HCT116 (cell line): Measurements from ENCODE around the gene GRIN3B. TPM values are rescaled to one million over a fixed set of nuclear protein-coding genes. Genes with fewer than 3 reads are reported as not detected.
A peak's percentile ranks its signal among the peaks of the same experiment; 100 is the strongest.

Experiments
- ATAC-seq: fragments of 200-7000 bp; cut with Tn5 transposase; 2 replicates; pipeline ENCODE4 v1.9.1; 2020; ENCODE audit warnings: mild to moderate bottlenecking, moderate library complexity
- BruUV-seq: library from RNA; stranded (reverse); fragments of 400-500 nt; replicated peaks from 2 replicates; lab custom pipeline; 2021; lab: Mats Ljungman, UMichigan
- CTCF ChIA-PET: fragments of 300-600 bp; sonication (Branson Sonifier 250); formaldehyde crosslinking; loops from one replicate; lab custom pipeline; 2021; ENCODE audit warnings: antibody characterized with exemption; lab: Charles Lee
- POLR2A ChIA-PET: fragments of 300-600, 350-600 bp; sonication (Branson Sonifier 250); formaldehyde crosslinking; loops from one replicate; lab custom pipeline; 2021; ENCODE audit warnings: antibody characterized with exemption; lab: Charles Lee
- RAD21 ChIA-PET, 2 experiments: fragments of 300-600 bp; sonication (Branson Sonifier 250); formaldehyde crosslinking; loops; one replicate each; lab custom pipeline; 2023; ENCODE audit warnings: low total read pairs in 2 of 2; ENCODE audit not compliant: uncharacterized antibody in 2 of 2, unreplicated experiment in 2 of 2, low non-redundant PET in 1 of 2; lab: Charles Lee
- DNase-seq: peaks from one replicate; pipeline ENCODE4 v3.0.0-alpha.2; 2010; ENCODE audit warnings: low read depth, low spot score
- H2AFZ ChIP-seq: fragments of 200-600 bp; shearing (Covaris generic), sonication (generic); 2 replicates; pipeline ENCODE4 v1.6.1; 2017; ENCODE audit warnings: low read depth, mixed run types, mixed read lengths, antibody characterized with exemption, low read length; ENCODE audit not compliant: poor library complexity, severe bottlenecking
- H3K27ac ChIP-seq: 2 replicates; pipeline ENCODE4 v1.5.1; 2012; ENCODE audit warnings: low read depth, low read length
- H3K27me3 ChIP-seq: fragments of 200-600 bp; sonication (generic); 2 replicates; pipeline ENCODE4 v1.6.1; 2016; ENCODE audit warnings: mixed run types, low read length, mixed read lengths; ENCODE audit not compliant: insufficient read depth
- H3K36me3 ChIP-seq, 2 experiments: fragments of 200-500 bp in 1 of 2; fragments of 200-600 bp in 1 of 2; sonication (Bioruptor generic) in 1 of 2; sonication (generic) in 1 of 2; 2 replicates each; pipeline versions ENCODE4 v1.5.1 to v1.6.1; 2014 to 2016; ENCODE audit warnings: low read length in 2 of 2, inconsistent platforms in 1 of 2, mixed read lengths in 1 of 2, mixed run types in 1 of 2; ENCODE audit not compliant: insufficient read depth in 2 of 2, control insufficient read depth in 1 of 2
- H3K4me1 ChIP-seq, 2 experiments: fragments of 200-600 bp in 1 of 2; sonication (generic) in 1 of 2; 2 replicates each; pipeline versions ENCODE4 v1.5.1 to v1.6.1; 2012 to 2017; ENCODE audit warnings: low read length in 2 of 2, inconsistent platforms in 1 of 2, mild to moderate bottlenecking in 1 of 2, mixed read lengths in 1 of 2, mixed run types in 1 of 2, moderate library complexity in 1 of 2; ENCODE audit not compliant: insufficient read depth in 2 of 2, control insufficient read depth in 1 of 2
- H3K4me2 ChIP-seq: fragments of 200-600 bp; sonication (generic); 2 replicates; pipeline ENCODE4 v1.6.1; 2017; ENCODE audit warnings: mixed run types, low read length, mixed read lengths
- H3K4me3 ChIP-seq, 2 experiments: fragments of 200-600 bp in 1 of 2; sonication (generic) in 1 of 2; replicated peaks in 1 of 2; 2 replicates each; pipeline ENCODE4 v1.5.1; 2011 to 2016; ENCODE audit warnings: low read length in 2 of 2, control low read depth in 1 of 2, low read depth in 1 of 2, mild to moderate bottlenecking in 1 of 2, mixed read lengths in 1 of 2, mixed run types in 1 of 2
- H3K79me2 ChIP-seq: fragments of 200-600 bp; sonication (generic); 2 replicates; pipeline ENCODE4 v1.6.1; 2017; ENCODE audit warnings: mild to moderate bottlenecking, mixed run types, low read length, moderate library complexity, mixed read lengths; ENCODE audit not compliant: insufficient read depth
- H3K9ac ChIP-seq: fragments of 200-600 bp; sonication (generic); 2 replicates; pipeline ENCODE4 v1.6.1; 2016; ENCODE audit warnings: low read length, mixed read lengths
- H3K9me2 ChIP-seq: fragments of 200-600 bp; sonication (generic), shearing (Covaris generic); 2 replicates; pipeline ENCODE4 v1.6.1; 2017; ENCODE audit warnings: mixed run types, mild to moderate bottlenecking, moderate library complexity; ENCODE audit not compliant: insufficient read depth
- H3K9me3 ChIP-seq, 2 experiments: fragments of 200-500 bp in 1 of 2; fragments of 200-600 bp in 1 of 2; sonication (Bioruptor generic) in 1 of 2; sonication (generic) in 1 of 2; 2 replicates each; pipeline ENCODE4 v1.6.1; 2014 to 2017; ENCODE audit warnings: low read length in 2 of 2, mixed read lengths in 2 of 2, inconsistent platforms in 1 of 2, low read depth in 1 of 2, mild to moderate bottlenecking in 1 of 2, mixed run types in 1 of 2, moderate library complexity in 1 of 2; ENCODE audit not compliant: control insufficient read depth in 1 of 2, insufficient read depth in 1 of 2
- H4K20me1 ChIP-seq: fragments of 200-600 bp; sonication (generic), shearing (Covaris generic); 2 replicates; pipeline ENCODE4 v1.6.1; 2017; ENCODE audit warnings: mixed run types, mild to moderate bottlenecking, moderate library complexity; ENCODE audit not compliant: insufficient read depth
- CBX3 ChIP-seq: IDR thresholded peaks from 2 replicates; pipeline ENCODE4 v1.6.1; 2012; ENCODE audit warnings: low read depth
- CEBPB ChIP-seq: IDR thresholded peaks from 2 replicates; pipeline ENCODE4 v1.6.1; 2012; ENCODE audit warnings: low read depth
- EGR1 ChIP-seq: IDR thresholded peaks from 2 replicates; pipeline ENCODE4 v1.6.1; 2012; ENCODE audit warnings: low read depth
- ELF1 ChIP-seq: IDR thresholded peaks from 2 replicates; pipeline ENCODE4 v1.6.1; 2012; ENCODE audit warnings: low read depth, borderline replicate concordance
- EZH2 ChIP-seq: fragments of 200-600 bp; sonication (generic); IDR thresholded peaks from 2 replicates; pipeline ENCODE4 v1.6.1; 2017; ENCODE audit warnings: antibody characterized with exemption, mixed run types
- FOSL1 ChIP-seq: IDR thresholded peaks from 2 replicates; pipeline ENCODE4 v1.6.1; 2012; ENCODE audit warnings: low read depth
- JUND ChIP-seq: IDR thresholded peaks from 2 replicates; pipeline ENCODE4 v1.6.1; 2012
- POLR2A ChIP-seq: IDR thresholded peaks from 2 replicates; pipeline ENCODE4 v1.7.0; 2011; ENCODE audit warnings: borderline replicate concordance; ENCODE audit not compliant: insufficient read depth, insufficient read length; ENCODE audit errors: extremely low read depth
- POLR2AphosphoS5 ChIP-seq: IDR thresholded peaks from 2 replicates; pipeline ENCODE4 v1.6.1; 2011; ENCODE audit warnings: mild to moderate bottlenecking, low read depth, low read length, moderate library complexity
- RAD21 ChIP-seq: IDR thresholded peaks from 2 replicates; pipeline ENCODE4 v1.6.1; 2012; ENCODE audit warnings: low read depth, mild to moderate bottlenecking
- SIN3A ChIP-seq: IDR thresholded peaks from 2 replicates; pipeline ENCODE4 v1.6.1; 2012; ENCODE audit warnings: low read depth
- SP1 ChIP-seq: IDR thresholded peaks from 2 replicates; pipeline ENCODE4 v1.6.1; 2012; ENCODE audit warnings: low read depth
- TCF7L2 ChIP-seq: IDR thresholded peaks from 2 replicates; pipeline ENCODE4 v1.7.0; 2011; ENCODE audit warnings: borderline replicate concordance, inconsistent platforms; ENCODE audit not compliant: insufficient read depth, insufficient read length; ENCODE audit errors: extremely low read depth
- YY1 ChIP-seq: IDR thresholded peaks from 2 replicates; pipeline ENCODE4 v1.6.1; 2011; ENCODE audit warnings: low read length, low read depth, moderate library complexity, mild to moderate bottlenecking; ENCODE audit not compliant: insufficient replicate concordance; ENCODE audit errors: extremely low read depth
- ZFX ChIP-seq: fragments of 450-650 bp; IDR thresholded peaks from 2 replicates; pipeline ENCODE4 v1.6.1; 2017
- ZNF274 ChIP-seq: fragments of 200-500 bp; sonication (Bioruptor generic); IDR thresholded peaks from 2 replicates; pipeline ENCODE4 v1.6.1; 2014; ENCODE audit warnings: mild to moderate bottlenecking, low read depth, low read length, inconsistent platforms
- intact Hi-C: fragments of 100-400 bp; cut with micrococcal nuclease; formaldehyde crosslinking; loops from 2 replicates; pipeline ENCODE4 v1.10.0; 2022
- total RNA-seq: library from RNA; stranded (reverse); gene quantifications from one replicate; pipeline ENCODE4 v1.2.1, GENCODE V29; 2021; ENCODE audit not compliant: unreplicated experiment
- TF ChIP-seq, protein P1 (sequence below): IDR thresholded peaks from 2 replicates; pipeline ENCODE4 v1.6.1; 2012
- TF ChIP-seq, protein P2 (sequence below): IDR thresholded peaks from 2 replicates; pipeline ENCODE4 v1.6.1; 2012
- TF ChIP-seq, protein P3 (sequence below), 3 experiments: fragments of 200-600 bp in 1 of 3; sonication (generic) in 1 of 3; IDR thresholded peaks in 2 of 3; conservative IDR thresholded peaks in 1 of 3; 2 replicates each; pipeline ENCODE4 v1.5.1; 2012 to 2017; ENCODE audit warnings: low read depth in 2 of 3, low read length in 2 of 3, antibody characterized with exemption in 1 of 3, borderline replicate concordance in 1 of 3, control low read depth in 1 of 3, mild to moderate bottlenecking in 1 of 3, mixed read lengths in 1 of 3, mixed run types in 1 of 3, moderate library complexity in 1 of 3; ENCODE audit not compliant: insufficient read depth in 1 of 3
- TF ChIP-seq, protein P4 (sequence below): IDR thresholded peaks from 2 replicates; pipeline ENCODE4 v1.6.1; 2012; ENCODE audit warnings: low read depth

Gene GRIN3B
- total RNA-seq, 1 experiment from 2014 or later = 0.69 TPM

DNA sequence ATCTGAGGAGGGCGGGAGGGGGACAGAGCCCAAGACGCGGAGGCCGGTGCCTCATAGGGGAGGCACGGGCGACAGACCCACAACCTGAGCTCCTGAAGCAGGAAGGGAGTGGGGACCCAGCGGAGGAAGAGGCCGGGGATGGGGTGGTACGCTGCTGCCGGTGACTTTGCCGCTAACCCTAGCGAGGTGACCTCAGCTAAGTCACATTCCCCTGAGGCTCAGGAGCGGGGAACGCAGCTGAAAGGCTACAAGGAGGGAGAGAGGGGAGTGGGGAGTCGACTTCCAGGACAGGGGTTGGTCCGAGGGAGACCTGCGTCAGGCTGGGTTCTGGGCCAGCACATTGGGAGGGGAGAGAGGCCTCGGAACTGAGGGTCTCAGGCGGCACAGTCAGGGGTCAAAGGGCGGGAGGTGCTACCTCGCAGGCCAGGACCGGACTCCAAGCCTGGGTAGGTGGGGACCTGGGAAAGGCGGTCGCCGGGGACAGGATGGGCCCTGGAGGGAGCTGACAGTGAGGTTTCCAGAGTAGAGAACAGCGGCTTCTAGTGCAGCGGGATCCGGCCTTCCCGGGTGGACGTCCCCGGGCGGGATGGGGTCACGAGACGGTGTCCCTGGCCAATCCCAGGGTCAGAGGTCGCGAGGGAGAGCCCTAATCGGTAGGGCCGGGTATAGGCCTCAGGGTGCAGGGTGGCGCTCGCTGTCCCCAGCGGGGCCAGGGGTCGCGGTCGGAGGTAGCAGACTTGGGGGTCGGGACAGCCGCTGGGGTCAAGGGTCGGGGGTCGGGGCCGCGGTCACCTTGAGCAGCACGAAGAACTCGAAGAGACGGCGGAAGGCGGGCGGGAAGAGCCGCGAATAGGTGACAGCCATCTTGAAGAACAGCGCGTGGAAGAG is 20.0 kb downstream of the GRIN3B start:
- TF ChIP-seq CEBPB (no peak), TCF7L2 (no peak), CBX3 (no peak), ELF1 (no peak), POLR2AphosphoS5 (no peak), EGR1 (no peak), YY1 (no peak), SP1 (no peak), EZH2 (no peak), SIN3A (no peak), ZFX (no peak), ZNF274 (no peak), FOSL1 (no peak), JUND (no peak), POLR2A (no peak), RAD21 (no peak)
- TF ChIP-seq, protein P1, sequence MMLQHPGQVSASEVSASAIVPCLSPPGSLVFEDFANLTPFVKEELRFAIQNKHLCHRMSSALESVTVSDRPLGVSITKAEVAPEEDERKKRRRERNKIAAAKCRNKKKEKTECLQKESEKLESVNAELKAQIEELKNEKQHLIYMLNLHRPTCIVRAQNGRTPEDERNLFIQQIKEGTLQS = no peak
- TF ChIP-seq, protein P2, sequence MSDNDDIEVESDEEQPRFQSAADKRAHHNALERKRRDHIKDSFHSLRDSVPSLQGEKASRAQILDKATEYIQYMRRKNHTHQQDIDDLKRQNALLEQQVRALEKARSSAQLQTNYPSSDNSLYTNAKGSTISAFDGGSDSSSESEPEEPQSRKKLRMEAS = no peak
- TF ChIP-seq, protein P3, sequence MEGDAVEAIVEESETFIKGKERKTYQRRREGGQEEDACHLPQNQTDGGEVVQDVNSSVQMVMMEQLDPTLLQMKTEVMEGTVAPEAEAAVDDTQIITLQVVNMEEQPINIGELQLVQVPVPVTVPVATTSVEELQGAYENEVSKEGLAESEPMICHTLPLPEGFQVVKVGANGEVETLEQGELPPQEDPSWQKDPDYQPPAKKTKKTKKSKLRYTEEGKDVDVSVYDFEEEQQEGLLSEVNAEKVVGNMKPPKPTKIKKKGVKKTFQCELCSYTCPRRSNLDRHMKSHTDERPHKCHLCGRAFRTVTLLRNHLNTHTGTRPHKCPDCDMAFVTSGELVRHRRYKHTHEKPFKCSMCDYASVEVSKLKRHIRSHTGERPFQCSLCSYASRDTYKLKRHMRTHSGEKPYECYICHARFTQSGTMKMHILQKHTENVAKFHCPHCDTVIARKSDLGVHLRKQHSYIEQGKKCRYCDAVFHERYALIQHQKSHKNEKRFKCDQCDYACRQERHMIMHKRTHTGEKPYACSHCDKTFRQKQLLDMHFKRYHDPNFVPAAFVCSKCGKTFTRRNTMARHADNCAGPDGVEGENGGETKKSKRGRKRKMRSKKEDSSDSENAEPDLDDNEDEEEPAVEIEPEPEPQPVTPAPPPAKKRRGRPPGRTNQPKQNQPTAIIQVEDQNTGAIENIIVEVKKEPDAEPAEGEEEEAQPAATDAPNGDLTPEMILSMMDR (IDR thresholded peaks at IDR 0.05 in 2 of 3, conservative IDR thresholded peaks at IDR 0.05 in 1 of 3; ENCODE audit: borderline replicate concordance in 1 of 3, insufficient read depth in 1 of 3, low read depth in 2 of 3, low read length in 2 of 3) = no peak
- TF ChIP-seq, protein P4, sequence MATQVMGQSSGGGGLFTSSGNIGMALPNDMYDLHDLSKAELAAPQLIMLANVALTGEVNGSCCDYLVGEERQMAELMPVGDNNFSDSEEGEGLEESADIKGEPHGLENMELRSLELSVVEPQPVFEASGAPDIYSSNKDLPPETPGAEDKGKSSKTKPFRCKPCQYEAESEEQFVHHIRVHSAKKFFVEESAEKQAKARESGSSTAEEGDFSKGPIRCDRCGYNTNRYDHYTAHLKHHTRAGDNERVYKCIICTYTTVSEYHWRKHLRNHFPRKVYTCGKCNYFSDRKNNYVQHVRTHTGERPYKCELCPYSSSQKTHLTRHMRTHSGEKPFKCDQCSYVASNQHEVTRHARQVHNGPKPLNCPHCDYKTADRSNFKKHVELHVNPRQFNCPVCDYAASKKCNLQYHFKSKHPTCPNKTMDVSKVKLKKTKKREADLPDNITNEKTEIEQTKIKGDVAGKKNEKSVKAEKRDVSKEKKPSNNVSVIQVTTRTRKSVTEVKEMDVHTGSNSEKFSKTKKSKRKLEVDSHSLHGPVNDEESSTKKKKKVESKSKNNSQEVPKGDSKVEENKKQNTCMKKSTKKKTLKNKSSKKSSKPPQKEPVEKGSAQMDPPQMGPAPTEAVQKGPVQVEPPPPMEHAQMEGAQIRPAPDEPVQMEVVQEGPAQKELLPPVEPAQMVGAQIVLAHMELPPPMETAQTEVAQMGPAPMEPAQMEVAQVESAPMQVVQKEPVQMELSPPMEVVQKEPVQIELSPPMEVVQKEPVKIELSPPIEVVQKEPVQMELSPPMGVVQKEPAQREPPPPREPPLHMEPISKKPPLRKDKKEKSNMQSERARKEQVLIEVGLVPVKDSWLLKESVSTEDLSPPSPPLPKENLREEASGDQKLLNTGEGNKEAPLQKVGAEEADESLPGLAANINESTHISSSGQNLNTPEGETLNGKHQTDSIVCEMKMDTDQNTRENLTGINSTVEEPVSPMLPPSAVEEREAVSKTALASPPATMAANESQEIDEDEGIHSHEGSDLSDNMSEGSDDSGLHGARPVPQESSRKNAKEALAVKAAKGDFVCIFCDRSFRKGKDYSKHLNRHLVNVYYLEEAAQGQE = no peak
- POLR2A ChIA-PET = no interaction called here
- H3K9me2 ChIP-seq = no peaks in the 10 kb centered on the region
- DNase-seq (no peak), ATAC-seq (no peak)
- no TSS peak for BruUV-seq
- H4K20me1 ChIP-seq = no peaks in the 10 kb centered on the region; the same call in 1 of the 2 replicates
- intact Hi-C loops = loop anchor here (10.0 kb wide), 1 partner anchor 225 kb away; the partner anchor contains the start of genes ATP5F1D and MIDN
- no peaks in the 10 kb centered on the region for H3K9me3 ChIP-seq
- peaks cover 42 to 55% of the 10 kb centered on the region in 2 experiments for H3K4me1 ChIP-seq
- no peaks in the 10 kb centered on the region for H3K27me3 ChIP-seq
- H2AFZ ChIP-seq = no peak overlapping the region
- H3K27ac ChIP-seq = peak overlapping the region; percentile 86
- peaks cover 0 to 16% of the 10 kb centered on the region in 2 experiments; a peak in 2 of 4 replicates for H3K36me3 ChIP-seq
- H3K4me3 ChIP-seq = peak overlapping the region; percentile 94 to 97
- H3K4me2 ChIP-seq = peak overlapping the region; percentile 99
- peaks cover 57% of the 10 kb centered on the region for H3K79me2 ChIP-seq
- RAD21 ChIA-PET = no interaction called here
- peak overlapping the region; percentile 99 for H3K9ac ChIP-seq
- CTCF ChIA-PET = interaction anchor here (1.0 kb wide), 1 partner anchor 36 kb away, joined by 3 read pairs; the partner anchor contains the start of gene WDR18
